G401.6 (cell line): Measurements from ENCODE around the gene PLD4.
A peak's percentile ranks its signal among the peaks of the same experiment; 100 is the strongest.

Source experiments
- FAIRE-seq: peaks from 2 replicates; lab custom pipeline; 2012; peaks lifted over from hg19 to GRCh38; lab: Jason Lieb, UNC

Gene PLD4

DNA sequence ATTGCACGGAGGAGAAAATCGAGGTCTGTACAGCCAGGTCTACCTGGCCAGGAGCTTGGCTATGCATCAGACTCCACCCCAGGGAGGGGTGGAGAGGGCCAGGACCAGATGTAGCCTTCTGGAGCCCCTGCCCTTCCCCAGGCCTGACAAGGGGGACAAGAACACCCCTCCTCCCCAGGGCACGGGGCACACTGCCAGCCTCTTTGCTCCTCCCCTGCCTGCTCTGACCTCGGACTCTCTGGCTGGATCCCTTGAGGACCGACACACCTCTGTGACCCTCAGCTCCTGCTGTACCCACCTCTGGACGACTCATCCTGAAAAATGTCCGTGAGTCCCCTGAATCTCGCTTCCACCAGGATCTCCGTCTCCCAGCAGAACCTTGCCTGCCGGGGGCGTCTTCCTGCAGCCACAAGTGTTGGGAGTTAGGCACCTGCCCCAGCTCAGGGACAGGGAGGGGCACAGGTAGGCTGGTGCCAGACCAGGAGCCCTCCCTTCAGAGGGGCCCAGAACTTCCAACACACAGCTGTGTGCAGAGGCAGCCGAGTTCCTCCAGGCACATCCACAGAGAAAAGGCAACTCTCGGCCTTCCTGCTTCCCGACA, 31.7 kb downstream of the PLD4 start:
- no peak for FAIRE-seq

DNA sequence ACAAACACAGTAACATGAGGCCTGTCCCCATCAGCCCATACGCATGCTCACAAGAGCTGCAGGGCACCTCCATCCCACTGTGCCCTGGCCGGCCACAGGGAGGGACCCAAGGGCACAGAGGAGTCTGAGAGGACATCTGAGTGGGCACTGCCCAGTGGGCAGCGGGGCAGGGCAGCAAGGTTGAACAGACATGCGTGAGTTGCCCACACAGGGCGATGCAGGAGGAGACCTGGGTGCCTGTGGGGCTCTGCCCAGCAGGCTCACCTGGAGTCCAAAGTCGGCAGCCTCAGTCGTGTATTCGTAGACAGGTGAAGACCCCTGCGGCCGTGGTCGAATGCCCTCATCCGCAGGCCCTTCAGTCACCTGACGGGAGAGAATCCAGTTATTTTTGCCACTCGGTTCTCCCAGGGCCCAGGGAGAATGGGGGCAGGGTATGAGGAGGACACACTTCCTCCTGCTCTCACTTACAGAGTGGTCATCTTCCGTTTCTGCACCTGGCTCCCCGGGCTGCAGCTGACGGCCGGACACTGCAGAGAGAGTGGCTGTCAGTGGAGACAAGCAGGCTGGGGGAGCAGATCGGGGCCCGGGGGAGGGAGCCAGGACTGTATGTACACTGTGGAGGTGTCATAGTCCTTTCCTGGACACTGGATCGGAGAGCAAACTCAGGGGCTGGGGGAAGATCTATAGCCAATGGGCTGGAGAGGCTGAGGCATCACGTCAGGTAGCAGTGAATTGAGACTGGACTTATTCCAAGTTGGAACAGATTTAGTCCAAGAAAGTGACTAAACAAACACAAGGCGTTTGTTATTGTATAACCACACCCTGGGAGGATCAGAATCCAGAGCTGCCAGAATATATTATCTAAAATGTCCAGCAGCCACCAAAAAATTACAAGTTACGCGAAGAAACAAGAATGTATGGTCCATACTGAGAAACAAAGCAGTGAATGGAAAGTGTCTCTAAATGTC, 32.8 kb downstream of the PLD4 start:
- FAIRE-seq, result no peak

DNA sequence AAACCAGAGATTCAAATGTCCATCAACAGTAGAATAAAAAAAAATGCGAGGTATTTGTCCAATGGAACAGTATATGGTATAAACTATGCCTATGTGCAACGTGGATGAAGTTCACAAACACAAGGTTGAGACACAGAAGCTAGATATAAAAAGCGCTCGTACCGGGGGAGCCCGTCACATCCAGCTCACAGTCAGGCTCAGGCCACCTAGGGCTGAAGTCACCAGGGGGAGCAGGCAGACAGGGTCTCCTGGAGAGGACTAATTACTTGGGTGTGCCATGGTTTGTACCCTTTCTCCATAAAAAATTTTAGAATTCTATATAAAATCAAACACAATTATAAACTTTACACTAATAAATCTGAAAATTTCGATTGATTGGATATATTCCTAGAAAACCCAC, 39.9 kb downstream of the PLD4 start:
- no peak for FAIRE-seq

- FAIRE-seq, result no peak
These were observed 41.0 kb downstream of the PLD4 start for GRCh38 chr14:104965561-104966231.

- no peak for FAIRE-seq
These were observed 41.7 kb downstream of the PLD4 start for GRCh38 chr14:104966261-104966865.

DNA sequence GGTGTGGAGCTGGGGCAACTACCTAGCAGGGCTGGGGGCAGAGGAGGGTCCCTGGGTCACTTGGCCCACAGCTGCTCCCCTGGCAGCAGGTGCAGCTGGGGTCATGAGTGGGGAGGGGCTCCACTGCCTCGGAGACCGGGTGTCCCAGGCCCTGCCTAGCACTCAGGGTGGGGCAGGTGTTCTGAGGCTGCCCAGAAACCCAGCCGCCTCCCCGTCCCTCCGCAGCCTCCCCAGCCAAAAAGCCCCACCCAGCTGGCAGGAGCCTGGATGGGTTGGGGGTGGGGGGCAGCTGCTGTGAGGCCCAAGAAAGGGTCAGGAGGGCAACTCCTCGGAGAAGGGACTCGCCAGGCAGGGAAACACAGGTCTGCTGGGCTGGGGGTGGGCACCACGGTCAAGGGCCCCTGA, 42.3 kb downstream of the PLD4 start:
- no peak for FAIRE-seq

DNA sequence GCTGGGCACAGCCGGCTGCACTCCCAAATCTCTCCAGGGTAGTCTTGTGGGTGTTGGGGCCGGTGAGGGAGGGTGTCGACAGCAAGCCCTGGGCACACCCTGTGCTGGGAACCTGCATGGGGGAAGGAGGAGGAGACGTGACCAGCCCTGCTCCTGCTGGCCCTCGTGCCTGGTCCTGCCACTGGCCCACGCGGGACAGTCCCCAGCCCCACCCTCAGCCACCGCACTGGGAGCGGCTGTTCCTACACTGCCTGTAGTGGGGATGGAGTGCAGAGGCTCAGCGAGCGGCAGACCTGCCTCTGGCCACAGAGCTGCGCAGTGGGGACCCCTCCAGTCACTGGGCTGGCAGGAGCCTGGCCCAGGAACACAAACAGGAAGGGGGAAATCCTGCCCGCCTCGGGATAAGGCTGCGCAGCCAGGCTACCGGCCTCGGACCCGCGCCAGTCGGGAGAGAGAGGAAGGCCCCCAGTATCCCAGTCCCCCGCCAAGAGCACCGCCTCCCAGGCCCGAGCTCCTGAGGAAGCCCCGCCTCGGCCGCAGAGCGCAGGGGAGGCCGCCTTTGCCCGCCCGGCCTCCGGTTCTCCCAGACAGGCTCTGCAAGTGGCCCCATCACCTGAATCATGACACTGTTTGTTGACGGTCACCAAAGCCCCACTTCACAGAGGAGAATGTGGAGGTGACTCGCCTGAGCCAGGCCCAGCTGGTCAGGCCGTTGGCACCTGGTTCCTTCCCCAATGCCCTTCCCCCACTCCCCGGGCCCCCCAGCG, 42.9 kb downstream of the PLD4 start:
- no peak for FAIRE-seq

GRCh38 chr14:104968153-104968527, 43.5 kb downstream of the PLD4 start:
- FAIRE-seq, result no peak

DNA sequence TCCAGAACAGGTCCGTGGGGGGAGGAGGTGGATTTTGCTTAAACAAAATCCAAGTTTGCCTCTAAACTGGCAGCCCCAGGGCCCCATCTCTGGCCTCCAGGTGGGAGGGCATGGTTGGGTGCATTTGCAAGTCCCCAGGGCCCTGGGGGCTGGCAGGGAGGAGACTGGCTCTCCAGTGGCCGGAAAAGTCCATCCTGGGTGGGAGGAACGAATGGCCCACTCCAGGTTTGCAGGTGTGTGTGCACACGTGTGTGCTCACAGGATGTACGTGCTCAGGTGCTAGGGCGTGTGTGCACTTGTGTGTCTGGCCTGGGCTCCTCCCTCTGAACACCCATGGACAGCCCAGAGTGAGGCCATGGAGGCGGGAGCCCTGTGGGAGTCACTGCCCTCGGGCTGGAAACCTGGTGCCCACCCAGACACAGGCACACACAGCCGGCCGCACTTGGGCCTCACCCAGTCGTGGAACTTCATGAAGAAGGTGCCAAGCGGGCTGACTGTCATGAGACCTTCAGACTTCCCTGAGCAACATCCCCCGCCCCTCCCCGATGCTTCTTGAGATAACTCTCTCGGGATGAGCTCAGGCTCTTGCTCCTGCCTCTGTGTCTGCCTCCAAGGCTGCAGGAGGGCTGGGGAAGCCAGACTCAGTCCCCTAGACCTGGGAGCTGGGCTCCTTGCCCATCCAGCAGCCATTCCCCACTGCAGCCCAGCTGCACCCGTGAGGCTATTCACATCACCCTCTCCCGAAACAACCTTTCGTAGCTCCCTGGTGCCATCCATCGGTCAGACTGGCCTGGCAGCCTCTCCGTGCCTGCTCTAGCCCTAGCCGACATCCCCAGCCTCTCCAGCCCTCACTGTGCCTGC, 44.1 kb downstream of the PLD4 start:
- FAIRE-seq, result no peak

- FAIRE-seq, result no peak
These were observed 45.1 kb downstream of the PLD4 start for GRCh38 chr14:104969741-104970230.

- peak; percentile 97 for FAIRE-seq
These were observed 45.8 kb downstream of the PLD4 start for GRCh38 chr14:104970231-104971068.

DNA sequence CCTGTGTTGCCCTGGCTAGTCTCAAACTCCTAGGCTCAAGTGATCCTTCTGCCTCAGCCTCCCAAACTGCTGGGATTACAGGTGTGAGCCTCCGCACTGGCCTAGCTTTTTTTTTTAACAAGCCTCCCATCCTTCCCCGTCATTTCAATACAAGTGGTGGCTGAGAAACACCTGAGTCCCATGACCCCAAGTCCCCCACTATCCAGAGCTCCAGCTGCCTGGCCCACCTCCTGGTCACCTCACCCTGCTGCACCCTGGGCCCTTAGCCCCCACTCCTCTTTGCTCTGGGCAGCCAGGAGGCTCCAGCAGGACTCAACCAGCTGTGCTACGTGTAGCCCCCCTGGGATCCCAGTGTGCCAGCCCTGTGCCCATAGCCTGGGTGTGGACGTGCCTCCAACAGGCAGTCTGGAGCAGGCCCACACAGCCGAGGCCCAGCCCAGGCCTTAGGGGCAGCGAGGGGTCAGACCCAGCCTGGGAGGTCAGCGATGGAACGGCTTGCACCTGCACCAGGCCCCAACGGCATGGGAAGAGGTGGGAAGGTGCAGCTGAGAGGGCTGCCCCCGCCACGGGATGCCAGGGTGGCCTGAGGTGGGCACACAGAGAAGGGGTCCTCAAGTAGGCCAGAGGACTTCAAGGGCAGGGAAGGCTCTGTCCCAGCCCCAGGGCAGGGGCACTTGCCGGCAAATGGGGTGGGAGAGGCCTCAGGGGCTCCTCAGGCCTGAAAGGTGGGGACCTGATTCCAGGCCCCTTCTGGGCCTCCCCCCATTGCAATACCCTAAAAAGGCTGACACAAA, 47.0 kb downstream of the PLD4 start:
- no peak for FAIRE-seq

DNA sequence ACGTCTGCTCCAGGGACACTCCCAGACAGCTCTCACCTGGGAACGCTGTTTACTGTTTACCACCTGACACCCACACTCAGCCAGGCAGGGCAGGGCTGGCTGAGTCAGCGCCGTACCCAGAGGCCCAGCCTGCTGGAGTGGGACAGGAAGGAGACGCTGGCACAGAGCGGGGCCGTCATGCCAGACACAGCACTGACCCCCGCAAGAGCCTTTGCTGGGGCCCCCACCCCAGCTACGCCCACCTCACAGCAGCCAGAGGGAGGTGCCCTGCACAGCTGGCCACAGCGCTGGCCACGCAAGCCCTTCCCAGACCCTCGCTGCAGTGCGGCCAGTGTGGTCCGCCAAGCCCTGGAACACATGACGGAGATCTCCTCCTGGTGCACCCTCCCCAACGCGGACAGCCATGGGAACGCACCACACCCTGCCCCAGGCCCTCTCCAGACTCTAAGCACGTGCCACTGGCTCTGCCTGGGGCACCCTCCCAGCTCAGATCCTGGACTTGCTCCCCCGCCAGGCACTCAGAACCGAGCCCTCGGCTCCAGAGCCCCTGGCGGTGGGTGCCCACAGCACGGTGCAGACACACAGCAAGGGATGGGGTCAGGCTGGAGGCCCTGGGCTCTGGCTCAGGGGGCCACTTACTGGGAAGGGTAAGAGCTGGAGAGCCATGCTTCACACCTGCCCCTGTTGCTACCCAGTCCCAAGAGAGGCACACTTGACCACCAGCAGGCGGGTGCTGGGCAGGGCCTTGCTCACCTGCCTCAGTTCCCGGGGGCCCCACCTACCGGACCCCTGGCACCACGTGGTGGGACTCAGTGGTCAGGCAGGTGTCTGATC, 47.8 kb downstream of the PLD4 start:
- FAIRE-seq, result peak; percentile 15

- FAIRE-seq, result no peak
These were observed 48.4 kb downstream of the PLD4 start for GRCh38 chr14:104973135-104973384.

GRCh38 chr14:104973385-104974145, 48.9 kb downstream of the PLD4 start:
- FAIRE-seq, result peak; percentile 98

GRCh38 chr14:104974146-104974541, 49.5 kb downstream of the PLD4 start:
- FAIRE-seq, result no peak

DNA sequence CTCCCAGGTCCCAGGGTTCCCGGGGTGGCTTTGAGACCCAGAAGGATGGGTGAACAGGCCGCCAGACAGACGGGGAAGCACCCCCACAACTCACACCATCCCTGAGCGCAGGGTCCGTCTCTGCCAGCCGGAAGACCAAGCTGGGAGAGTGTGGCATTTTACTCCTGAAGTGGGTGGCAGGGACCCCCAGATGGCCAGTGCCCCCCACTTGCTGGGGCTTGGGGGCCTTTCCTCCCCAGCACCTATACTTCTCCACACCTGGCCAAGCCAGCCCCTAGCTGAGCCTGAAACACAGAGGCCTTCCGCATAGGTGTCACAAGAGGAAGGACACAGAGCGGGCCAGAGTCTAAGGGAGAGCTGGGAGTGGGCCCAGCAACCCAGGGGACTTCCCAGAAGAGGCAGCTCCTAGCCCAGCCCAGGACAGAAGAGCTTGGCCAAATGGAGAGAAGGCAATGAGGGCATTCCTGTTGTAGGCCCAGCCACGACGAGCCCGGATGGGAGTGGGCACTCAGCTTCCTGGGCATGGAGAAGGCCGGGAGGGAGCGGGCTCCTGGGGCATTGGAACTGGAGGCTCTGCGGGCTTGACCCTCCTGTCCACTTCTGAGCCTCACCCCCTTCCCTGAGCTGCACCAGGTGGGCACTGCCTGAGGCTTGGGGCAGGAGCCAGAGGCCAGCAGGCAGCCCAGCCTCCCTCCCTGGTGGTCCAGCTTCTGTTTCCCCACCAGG, 50.1 kb downstream of the PLD4 start:
- no peak for FAIRE-seq
